ENCODE data around the gene EGFL6.
"Not testable (repeated sequence)": the region's sequence is repeated elsewhere in the genome, so short reads cannot be mapped to it uniquely, and the experiment has no call there.

The EGFL6 gene

GRCh38 chrX:13646154-13646549 lies 76.8 kb downstream of the EGFL6 start:
- Histone ChIP-seq H3K4me3 (ENCODE audit: low read length, poor library complexity, severe bottlenecking) (no peak overlapping the region), H4K20me1 (ENCODE audit: insufficient read depth, low read length, poor library complexity, severe bottlenecking) (no peaks in the 10 kb centered on the region), H3K9me3 (ENCODE audit: insufficient read depth, low read depth, low read length) (no peaks in the 10 kb centered on the region), H3K27me3 (ENCODE audit: insufficient read depth, low read length, poor library complexity, severe bottlenecking) (no peaks in the 10 kb centered on the region), H3K4me1 (ENCODE audit: insufficient read depth, low read length, poor library complexity, severe bottlenecking) (peaks cover 6% of the 10 kb centered on the region), H2AFZ (ENCODE audit: low read length) (0 out of 2 replicates have a peak overlapping the region, but pooled peaks have one; percentile 32), H3K9me2 (replicated peaks; ENCODE audit: low read depth, low read length) (no peaks in the 10 kb centered on the region), H3K9ac (ENCODE audit: low read depth, low read length, poor library complexity, severe bottlenecking) (no peak overlapping the region), H3K36me3 (ENCODE audit: insufficient read depth, low read length) (no peaks in the 10 kb centered on the region), H3K4me2 (ENCODE audit: low read depth, low read length, poor library complexity, severe bottlenecking) (no peak overlapping the region), H3K79me2 (ENCODE audit: insufficient read depth, low read length) (no peaks in the 10 kb centered on the region), H3F3A (ENCODE audit: low read depth) (no peaks in the 10 kb centered on the region)
- TF ChIP-seq EZH2phosphoT487 (IDR thresholded peaks at IDR 0.05; ENCODE audit: borderline replicate concordance) (no peak), CTCF (conservative IDR thresholded peaks at IDR 0.05; ENCODE audit: low read length) (peak; percentile 57)

GRCh38 chrX:13647709-13648212 lies 78.4 kb downstream of the EGFL6 start:
- no peaks in the 10 kb centered on the region for H3K27me3 ChIP-seq (ENCODE audit: insufficient read depth, low read length, poor library complexity, severe bottlenecking)
- H3K79me2 ChIP-seq (ENCODE audit: insufficient read depth, low read length) = peaks cover 4% of the 10 kb centered on the region
- peak overlapping the region; percentile 84 for H2AFZ ChIP-seq (ENCODE audit: low read length)
- H3F3A ChIP-seq (ENCODE audit: low read depth) = no peaks in the 10 kb centered on the region
- H3K4me2 ChIP-seq (ENCODE audit: low read depth, low read length, poor library complexity, severe bottlenecking) = peak overlapping the region; percentile 58
- H3K4me1 ChIP-seq (ENCODE audit: insufficient read depth, low read length, poor library complexity, severe bottlenecking) = peaks cover 11% of the 10 kb centered on the region
- H3K36me3 ChIP-seq (ENCODE audit: insufficient read depth, low read length) = no peaks in the 10 kb centered on the region
- no peaks in the 10 kb centered on the region for H4K20me1 ChIP-seq (ENCODE audit: insufficient read depth, low read length, poor library complexity, severe bottlenecking)
- no peak overlapping the region for H3K4me3 ChIP-seq (ENCODE audit: low read length, poor library complexity, severe bottlenecking)
- H3K9ac ChIP-seq (ENCODE audit: low read depth, low read length, poor library complexity, severe bottlenecking) = peak overlapping the region; percentile 42
- TF ChIP-seq EZH2phosphoT487 (IDR thresholded peaks at IDR 0.05; ENCODE audit: borderline replicate concordance) (no peak), CTCF (conservative IDR thresholded peaks at IDR 0.05; ENCODE audit: low read length) (no peak)
- no peaks in the 10 kb centered on the region for H3K9me2 ChIP-seq (replicated peaks; ENCODE audit: low read depth, low read length)
- H3K9me3 ChIP-seq (ENCODE audit: insufficient read depth, low read depth, low read length) = no peaks in the 10 kb centered on the region

- not testable (repeated sequence) for H3K79me2 ChIP-seq (ENCODE audit: insufficient read depth, low read length); H3K9me2 ChIP-seq (replicated peaks; ENCODE audit: low read depth, low read length); H3K27me3 ChIP-seq (ENCODE audit: insufficient read depth, low read length, poor library complexity, severe bottlenecking); H3K4me3 ChIP-seq (ENCODE audit: low read length, poor library complexity, severe bottlenecking); H3K9me3 ChIP-seq (ENCODE audit: insufficient read depth, low read depth, low read length); H2AFZ ChIP-seq (ENCODE audit: low read length); H3F3A ChIP-seq (ENCODE audit: low read depth); H3K36me3 ChIP-seq (ENCODE audit: insufficient read depth, low read length); H4K20me1 ChIP-seq (ENCODE audit: insufficient read depth, low read length, poor library complexity, severe bottlenecking)
- H3K4me1 ChIP-seq (ENCODE audit: insufficient read depth, low read length, poor library complexity, severe bottlenecking) = peaks cover 11% of the 10 kb centered on the region
- peak overlapping the region; percentile 58 for H3K4me2 ChIP-seq (ENCODE audit: low read depth, low read length, poor library complexity, severe bottlenecking)
- H3K9ac ChIP-seq (ENCODE audit: low read depth, low read length, poor library complexity, severe bottlenecking) = peak overlapping the region; percentile 42
Measured at GRCh38 chrX:13648336-13648735, 78.9 kb downstream of the EGFL6 start.

- Histone ChIP-seq H3K4me2 (ENCODE audit: low read depth, low read length, poor library complexity, severe bottlenecking) (no peak overlapping the region), H3K9ac (ENCODE audit: low read depth, low read length, poor library complexity, severe bottlenecking) (no peak overlapping the region), H3K9me2 (replicated peaks; ENCODE audit: low read depth, low read length) (no peaks in the 10 kb centered on the region), H3K9me3 (ENCODE audit: insufficient read depth, low read depth, low read length) (no peaks in the 10 kb centered on the region), H4K20me1 (ENCODE audit: insufficient read depth, low read length, poor library complexity, severe bottlenecking) (no peaks in the 10 kb centered on the region), H3K4me1 (ENCODE audit: insufficient read depth, low read length, poor library complexity, severe bottlenecking) (peaks cover 21% of the 10 kb centered on the region), H3F3A (ENCODE audit: low read depth) (peaks cover 5% of the 10 kb centered on the region; the same call in 1 of the 2 replicates), H3K27me3 (ENCODE audit: insufficient read depth, low read length, poor library complexity, severe bottlenecking) (no peaks in the 10 kb centered on the region), H2AFZ (ENCODE audit: low read length) (no peak overlapping the region), H3K36me3 (ENCODE audit: insufficient read depth, low read length) (no peaks in the 10 kb centered on the region), H3K4me3 (ENCODE audit: low read length, poor library complexity, severe bottlenecking) (no peak overlapping the region), H3K79me2 (ENCODE audit: insufficient read depth, low read length) (peaks cover 11% of the 10 kb centered on the region)
- TF ChIP-seq EZH2phosphoT487 (IDR thresholded peaks at IDR 0.05; ENCODE audit: borderline replicate concordance) (no peak), CTCF (conservative IDR thresholded peaks at IDR 0.05; ENCODE audit: low read length) (no peak)
Measured at GRCh38 chrX:13649838-13650237, 80.4 kb downstream of the EGFL6 start.

All from Loucy (cell line).